ENCODE data around the gene BCL7B. TPM values are rescaled to one million over a fixed set of nuclear protein-coding genes. Genes with fewer than 3 reads are reported as not detected.
"Not testable (repeated sequence)": the region's sequence is repeated elsewhere in the genome, so short reads cannot be mapped to it uniquely, and the experiment has no call there.

The BCL7B gene
- total and polyA plus RNA-seq, 2 donors, result 13.3 to 54.9 TPM

DNA sequence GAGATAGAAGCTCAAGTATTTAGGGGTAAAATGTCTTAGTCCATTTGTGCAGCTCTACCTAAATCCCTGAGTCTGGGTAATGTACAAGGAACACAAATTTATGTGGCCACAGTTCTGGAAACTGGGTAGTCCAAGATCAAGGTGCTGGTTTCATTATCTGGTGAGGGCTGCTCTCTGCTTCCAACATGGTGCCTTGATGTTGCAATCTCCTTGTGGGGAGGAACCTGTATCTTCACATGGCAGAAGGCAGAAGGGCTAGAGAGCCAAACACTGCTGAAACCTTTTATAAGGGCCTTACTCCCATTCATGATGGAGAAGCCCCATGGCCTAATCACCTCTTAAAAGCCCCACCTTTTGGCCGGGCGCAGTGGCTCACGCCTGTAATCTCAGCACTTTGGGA is 26.7 kb downstream of the BCL7B start:
- no peak for DNase-seq (ENCODE audit: low read depth in 6 of 9, low spot score in 9 of 9)
- WGBS, result 98% methylated on average over 3 of the region's 3 CpGs
- Histone ChIP-seq H3K27ac (ENCODE audit: low read depth in 1 of 2, low read length in 1 of 2) (no peak overlapping the region), H3K36me3 (ENCODE audit: control insufficient read depth in 2 of 2, insufficient read depth in 2 of 2, low read length in 1 of 2) (peaks cover 9 to 11% of the 10 kb centered on the region in 2 donors), H3K9me3 (ENCODE audit: control insufficient read depth in 2 of 2, insufficient read depth in 1 of 2, low read length in 1 of 2) (no peaks in the 10 kb centered on the region), H3K4me1 (ENCODE audit: control insufficient read depth in 2 of 2, insufficient read depth in 2 of 2, low read length in 2 of 2) (peaks cover 8 to 19% of the 10 kb centered on the region in 2 donors), H3K27me3 (ENCODE audit: control insufficient read depth in 2 of 2, insufficient read depth in 1 of 2, low read length in 1 of 2) (no peaks in the 10 kb centered on the region), H3K4me3 (ENCODE audit: low read length in 2 of 2) (no peak overlapping the region)

DNA sequence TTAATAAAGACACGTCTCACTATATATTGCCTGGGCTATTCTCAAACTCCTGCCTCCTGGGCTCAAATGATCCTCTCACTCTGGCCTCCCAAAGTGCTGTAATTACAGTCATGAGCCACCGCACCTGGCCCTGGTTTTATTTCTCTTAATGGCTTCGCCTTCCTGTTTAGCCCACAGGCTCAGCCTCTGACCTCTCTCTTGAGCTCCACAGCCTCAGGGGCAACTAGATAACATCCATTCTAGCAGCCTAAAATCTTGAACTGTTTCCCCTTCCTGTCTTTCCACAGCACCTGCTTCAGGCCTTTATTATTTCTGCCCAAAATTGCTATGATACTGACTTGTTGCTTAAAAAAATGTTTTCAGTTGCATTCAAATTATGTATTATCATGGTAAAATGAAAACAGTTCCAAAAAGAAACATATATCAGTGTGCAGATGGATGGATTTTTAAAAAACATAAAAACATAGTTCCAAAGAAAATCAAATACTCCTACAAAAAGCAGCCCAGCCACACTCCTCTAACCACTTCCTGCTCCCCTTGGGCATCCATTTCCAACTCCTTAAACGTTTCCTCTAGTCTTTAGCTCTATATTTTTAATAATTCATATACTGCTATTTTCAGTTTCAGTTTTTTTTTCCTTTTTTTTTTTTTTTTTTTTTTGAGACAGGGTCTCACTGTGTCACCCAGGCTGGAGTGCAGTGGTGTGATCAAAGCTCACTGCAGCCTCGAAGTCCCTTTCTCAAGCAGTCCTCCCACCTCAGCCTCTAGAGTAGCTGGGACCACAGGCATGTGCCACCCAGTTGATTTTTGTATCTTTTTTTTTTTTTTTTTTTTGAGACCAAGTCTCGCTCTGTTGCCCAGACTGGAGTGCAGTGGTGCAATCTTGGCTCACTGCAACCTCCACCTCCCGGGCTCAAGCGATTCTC is 30.3 kb downstream of the BCL7B start:
- H3K27ac ChIP-seq (ENCODE audit: low read depth in 1 of 2, low read length in 1 of 2), result peak overlapping the region; percentile 53 to 67

DNA sequence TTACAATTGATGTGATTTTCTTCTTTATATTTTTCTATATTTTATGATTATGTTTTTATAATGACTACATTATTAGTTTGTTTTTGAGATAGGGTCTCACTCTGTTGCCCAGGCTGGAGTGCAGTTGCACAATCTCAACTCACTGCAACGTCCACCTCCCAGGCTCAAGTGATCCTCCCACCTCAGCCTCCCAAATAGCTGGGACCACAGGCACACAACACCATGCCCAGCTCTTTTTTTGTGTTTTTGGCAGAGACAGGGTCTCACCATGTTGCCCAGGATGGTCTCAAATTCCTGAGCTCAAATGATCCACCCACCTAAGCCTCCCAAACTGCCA is 31.4 kb downstream of the BCL7B start:
- Histone ChIP-seq H3K4me1 (ENCODE audit: control insufficient read depth in 2 of 2, insufficient read depth in 2 of 2, low read length in 2 of 2) (peaks cover 12 to 39% of the 10 kb centered on the region in 2 donors), H3K27ac (ENCODE audit: low read depth in 1 of 2, low read length in 1 of 2) (peak overlapping the region in 1 of 2 donors; percentile 86), H3K4me3 (ENCODE audit: low read length in 2 of 2) (peak overlapping the region in 1 of 2 donors; percentile 33)
- not testable (repeated sequence) for H3K27me3 ChIP-seq (ENCODE audit: control insufficient read depth in 2 of 2, insufficient read depth in 1 of 2, low read length in 1 of 2); H3K36me3 ChIP-seq (ENCODE audit: control insufficient read depth in 2 of 2, insufficient read depth in 2 of 2, low read length in 1 of 2); H3K9me3 ChIP-seq (ENCODE audit: control insufficient read depth in 2 of 2, insufficient read depth in 1 of 2, low read length in 1 of 2); DNase-seq (ENCODE audit: low read depth in 6 of 9, low spot score in 9 of 9)
- whole genome bisulfite sequencing, result 78% methylated on average over 1 of the region's 1 CpG

More for the DNA sequence above, 30.3 kb downstream of the BCL7B start:
- 45% methylated on average over 8 of the region's 8 CpGs for whole genome bisulfite sequencing
- no peak overlapping the region for H3K4me3 ChIP-seq (ENCODE audit: low read length in 2 of 2)
- peak in 4 of 9 donors; percentile 13 to 62 (median 22) for DNase-seq (ENCODE audit: low read depth in 6 of 9, low spot score in 9 of 9)
- no peaks in the 10 kb centered on the region for H3K27me3 ChIP-seq (ENCODE audit: control insufficient read depth in 2 of 2, insufficient read depth in 1 of 2, low read length in 1 of 2)
- H3K9me3 ChIP-seq (ENCODE audit: control insufficient read depth in 2 of 2, insufficient read depth in 1 of 2, low read length in 1 of 2), result no peaks in the 10 kb centered on the region
- H3K4me1 ChIP-seq (ENCODE audit: control insufficient read depth in 2 of 2, insufficient read depth in 2 of 2, low read length in 2 of 2), result peaks cover 12 to 39% of the 10 kb centered on the region in 2 donors
- no peaks in the 10 kb centered on the region for H3K36me3 ChIP-seq (ENCODE audit: control insufficient read depth in 2 of 2, insufficient read depth in 2 of 2, low read length in 1 of 2)

DNA sequence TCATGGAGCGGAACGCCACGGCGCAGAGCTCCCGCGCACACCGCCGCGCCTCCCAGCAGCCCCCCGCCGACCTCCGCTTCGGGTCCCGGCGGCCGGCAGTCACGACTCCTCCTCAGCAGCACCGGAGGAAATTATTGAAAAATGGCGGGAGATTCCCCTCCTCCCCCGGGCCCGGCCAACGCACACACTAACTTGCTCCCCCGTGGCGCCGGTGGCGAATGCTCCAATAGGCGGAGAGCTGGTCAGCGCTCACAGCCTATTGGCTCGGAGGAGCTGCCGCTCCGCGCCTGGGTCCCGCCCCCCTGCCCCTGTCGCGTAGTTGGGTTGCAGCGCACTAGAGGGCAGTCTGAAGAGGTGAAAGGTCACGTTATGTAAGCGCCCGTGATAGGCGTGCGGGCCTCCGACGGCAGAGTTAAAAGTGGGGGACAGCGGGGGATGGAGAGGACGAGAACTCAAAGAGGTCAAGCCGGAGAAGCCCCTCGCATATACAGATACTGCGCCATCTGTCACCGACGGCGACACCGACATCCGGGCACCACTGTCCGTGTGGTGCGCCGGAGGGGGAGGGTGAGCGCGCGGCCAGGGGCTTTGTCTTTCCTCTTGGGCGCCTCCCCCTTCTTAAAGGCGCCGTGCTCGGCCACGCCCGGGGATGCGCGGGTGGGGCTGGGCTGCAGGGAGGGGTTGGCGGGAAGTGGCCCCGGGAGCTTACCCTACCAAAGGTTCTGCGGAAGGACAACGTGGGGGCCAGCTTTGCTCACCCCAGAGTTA is 35.2 kb downstream of the BCL7B start, which contains the start of gene BAZ1B:
BAZ1B (minus strand) TSS at position 189 of the 768 bp plus-strand sequence. CDS start 360 bp downstream, outside the sequence.
- Histone ChIP-seq H3K36me3 (ENCODE audit: control insufficient read depth in 2 of 2, insufficient read depth in 2 of 2, low read length in 1 of 2) (peaks cover 0 to 12% of the 10 kb centered on the region in 2 donors), H3K9me3 (ENCODE audit: control insufficient read depth in 2 of 2, insufficient read depth in 1 of 2, low read length in 1 of 2) (no peaks in the 10 kb centered on the region), H3K27ac (ENCODE audit: low read depth in 1 of 2, low read length in 1 of 2) (peak within 1 kb of the TSS; percentile 87 to 89), H3K27me3 (ENCODE audit: control insufficient read depth in 2 of 2, insufficient read depth in 1 of 2, low read length in 1 of 2) (no peaks in the 10 kb centered on the region), H3K4me3 (ENCODE audit: low read length in 2 of 2) (peak within 1 kb of the TSS; percentile 69 to 98), H3K4me1 (ENCODE audit: control insufficient read depth in 2 of 2, insufficient read depth in 2 of 2, low read length in 2 of 2) (peaks cover 21 to 49% of the 10 kb centered on the region in 2 donors)
- peak; percentile 86 to 97 (median 93) for DNase-seq (ENCODE audit: low read depth in 6 of 9, low spot score in 9 of 9)
- WGBS, result under 1% methylated on average over 71 of the region's 71 CpGs

DNA sequence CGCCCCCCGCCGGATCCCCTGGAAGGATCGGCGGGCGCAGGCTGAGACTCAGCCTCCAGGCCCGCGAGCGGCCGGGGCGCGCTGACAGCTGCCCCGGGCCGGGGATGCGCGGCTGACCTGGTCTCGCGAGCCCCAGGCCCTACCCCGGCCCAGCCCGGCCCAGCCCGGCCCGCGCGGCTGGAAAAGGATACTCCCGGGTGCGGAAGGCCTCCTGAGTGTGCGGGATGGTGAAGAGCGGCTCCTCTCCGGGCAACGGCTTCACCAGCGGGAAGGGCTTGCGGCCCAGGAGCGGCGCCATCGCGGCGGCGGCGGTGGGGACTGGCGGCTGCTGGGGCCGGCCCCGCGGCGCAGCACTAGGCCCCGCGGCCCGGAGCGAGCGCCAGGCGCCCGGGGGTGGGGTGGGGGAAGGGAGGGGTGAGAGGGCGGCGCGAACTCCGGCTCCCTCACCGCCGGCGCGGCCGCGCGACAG is 35.8 kb downstream of the BCL7B start:
- H3K27me3 ChIP-seq (ENCODE audit: control insufficient read depth in 2 of 2, insufficient read depth in 1 of 2, low read length in 1 of 2), result no peaks in the 10 kb centered on the region
- H3K36me3 ChIP-seq (ENCODE audit: control insufficient read depth in 2 of 2, insufficient read depth in 2 of 2, low read length in 1 of 2), result peaks cover 0 to 17% of the 10 kb centered on the region in 2 donors
- WGBS, result under 1% methylated on average over 62 of the region's 62 CpGs
- H3K27ac ChIP-seq (ENCODE audit: low read depth in 1 of 2, low read length in 1 of 2), result peak overlapping the region; percentile 87 to 89
- H3K4me3 ChIP-seq (ENCODE audit: low read length in 2 of 2), result peak overlapping the region; percentile 69 to 98
- DNase-seq (ENCODE audit: low read depth in 6 of 9, low spot score in 9 of 9), result peak in 2 of 9 donors; percentile 22 to 44
- H3K4me1 ChIP-seq (ENCODE audit: control insufficient read depth in 2 of 2, insufficient read depth in 2 of 2, low read length in 2 of 2), result peaks cover 19 to 43% of the 10 kb centered on the region in 2 donors
- no peaks in the 10 kb centered on the region for H3K9me3 ChIP-seq (ENCODE audit: control insufficient read depth in 2 of 2, insufficient read depth in 1 of 2, low read length in 1 of 2)

DNA sequence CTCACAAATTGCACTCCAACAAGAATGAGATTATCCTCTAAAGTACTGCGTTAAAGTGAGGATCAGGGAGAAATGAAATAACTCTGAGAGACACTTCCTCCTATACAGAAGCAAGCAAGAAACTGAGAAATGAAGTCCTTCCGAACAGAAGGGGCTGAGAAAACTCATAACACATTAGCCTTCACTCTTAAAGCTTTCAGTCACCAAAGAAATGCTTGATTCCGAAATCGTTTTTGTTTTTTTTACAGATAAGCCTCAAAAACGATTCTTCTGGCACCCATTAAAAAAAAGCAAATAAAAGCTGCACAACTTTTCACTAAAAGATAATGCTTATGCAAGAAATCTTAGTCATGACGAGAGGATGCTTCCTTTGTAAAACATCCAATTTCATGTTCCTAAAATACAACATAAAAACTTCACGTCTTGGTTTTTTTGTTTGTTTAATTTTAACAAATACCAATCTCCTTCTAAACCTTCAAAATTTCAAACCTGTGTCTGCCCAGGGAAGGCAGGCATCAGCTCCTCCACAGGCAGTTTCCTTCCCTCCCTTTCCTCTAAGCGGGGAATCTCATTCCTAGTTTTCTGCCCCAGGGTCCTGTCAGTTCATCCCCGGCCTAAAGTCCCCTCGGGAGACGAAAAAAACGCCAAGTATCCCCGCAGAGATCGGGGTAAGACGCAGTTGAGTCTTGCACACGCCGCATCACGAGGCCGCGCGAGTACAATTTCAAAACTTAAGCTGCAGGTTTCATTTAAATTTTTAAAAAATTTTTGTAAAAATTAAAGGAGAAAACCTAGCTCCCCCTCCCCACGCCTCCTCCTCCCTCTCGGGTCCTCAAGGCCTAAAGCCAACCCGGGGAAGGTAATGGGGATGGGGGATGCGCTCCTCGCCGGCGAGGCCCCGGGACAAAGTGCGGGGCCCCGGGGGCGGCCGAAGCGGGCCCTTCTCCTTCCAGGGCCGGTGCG is 36.5 kb downstream of the BCL7B start:
- under 1% methylated on average over 36 of the region's 36 CpGs for WGBS
- Histone ChIP-seq H3K9me3 (ENCODE audit: control insufficient read depth in 2 of 2, insufficient read depth in 1 of 2, low read length in 1 of 2) (no peaks in the 10 kb centered on the region), H3K27ac (ENCODE audit: low read depth in 1 of 2, low read length in 1 of 2) (peak overlapping the region; percentile 79 to 89), H3K4me3 (ENCODE audit: low read length in 2 of 2) (peak overlapping the region; percentile 69 to 98), H3K27me3 (ENCODE audit: control insufficient read depth in 2 of 2, insufficient read depth in 1 of 2, low read length in 1 of 2) (no peaks in the 10 kb centered on the region), H3K4me1 (ENCODE audit: control insufficient read depth in 2 of 2, insufficient read depth in 2 of 2, low read length in 2 of 2) (peaks cover 15 to 37% of the 10 kb centered on the region in 2 donors), H3K36me3 (ENCODE audit: control insufficient read depth in 2 of 2, insufficient read depth in 2 of 2, low read length in 1 of 2) (peaks cover under 1 to 25% of the 10 kb centered on the region in 2 donors)
- DNase-seq (ENCODE audit: low read depth in 6 of 9, low spot score in 9 of 9), result peak in 4 of 9 donors; percentile 10 to 36 (median 16)

DNA sequence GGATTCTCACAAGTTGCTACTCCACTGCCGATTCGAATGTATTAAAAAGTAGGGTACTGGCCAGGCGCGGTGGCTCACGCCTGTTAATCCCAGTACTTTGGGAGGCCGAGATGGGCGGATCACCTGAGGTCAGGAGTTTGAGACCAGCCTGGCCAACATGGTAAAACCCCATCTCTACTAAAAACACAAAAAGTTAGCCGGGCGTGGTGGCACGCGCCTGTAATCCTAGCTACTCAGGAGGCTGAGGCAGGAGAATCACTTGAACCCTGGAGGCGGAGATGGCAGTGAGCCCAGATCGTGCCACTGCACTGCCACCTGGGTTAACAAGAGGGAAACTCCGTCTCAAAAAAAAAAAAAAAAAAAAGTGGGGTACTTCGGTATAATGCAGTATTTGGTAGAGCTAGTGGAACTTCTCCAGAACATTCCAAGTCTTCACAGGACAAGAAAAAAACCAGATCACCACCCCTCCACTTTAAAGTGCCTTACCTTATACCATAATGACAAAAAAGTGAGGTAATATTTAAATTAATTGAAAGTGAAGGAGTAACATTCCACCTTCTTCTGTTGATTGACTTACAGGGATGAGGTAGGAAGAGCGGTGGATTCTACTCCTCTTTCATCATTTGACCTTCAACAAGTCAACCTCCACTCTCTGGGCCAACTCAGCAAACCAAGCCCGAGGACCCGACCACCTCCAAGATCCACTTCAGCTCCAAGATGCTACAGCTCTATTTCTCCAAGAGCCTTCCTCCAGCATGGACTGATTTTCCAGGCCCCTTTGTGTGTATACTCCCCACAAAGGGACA is 37.4 kb downstream of the BCL7B start:
- peak overlapping the region; percentile 69 to 98 for H3K4me3 ChIP-seq (ENCODE audit: low read length in 2 of 2)
- peaks cover 8 to 33% of the 10 kb centered on the region in 2 donors for H3K36me3 ChIP-seq (ENCODE audit: control insufficient read depth in 2 of 2, insufficient read depth in 2 of 2, low read length in 1 of 2)
- no peaks in the 10 kb centered on the region for H3K9me3 ChIP-seq (ENCODE audit: control insufficient read depth in 2 of 2, insufficient read depth in 1 of 2, low read length in 1 of 2)
- 81% methylated on average over 18 of the region's 18 CpGs for WGBS
- DNase-seq (ENCODE audit: low read depth in 6 of 9, low spot score in 9 of 9), result peak in 4 of 9 donors; percentile 4 to 35 (median 8)
- H3K4me1 ChIP-seq (ENCODE audit: control insufficient read depth in 2 of 2, insufficient read depth in 2 of 2, low read length in 2 of 2), result peaks cover 10 to 28% of the 10 kb centered on the region in 2 donors
- no peaks in the 10 kb centered on the region for H3K27me3 ChIP-seq (ENCODE audit: control insufficient read depth in 2 of 2, insufficient read depth in 1 of 2, low read length in 1 of 2)
- H3K27ac ChIP-seq (ENCODE audit: low read depth in 1 of 2, low read length in 1 of 2), result peak overlapping the region; percentile 68 to 79

Measured in thymus (tissue), 11 donors.